ENCODE data around the gene REST.
"Not testable (repeated sequence)": the region's sequence is repeated elsewhere in the genome, so short reads cannot be mapped to it uniquely, and the experiment has no call there.

REST gene

GRCh38 chr4:56937262-56937661 lies 29.6 kb downstream of the REST start:
- TF ChIP-seq MAX (IDR thresholded peaks at IDR 0.05; ENCODE audit: low read depth, low read length) (no peak), CTCF (IDR thresholded peaks at IDR 0.05; ENCODE audit: low read depth, low read length) (no peak), MYC (IDR thresholded peaks at IDR 0.05; ENCODE audit: low read depth, low read length) (no peak), POLR2A (IDR thresholded peaks at IDR 0.05; ENCODE audit: extremely low read depth, insufficient read length) (no peak)
- no peak for DNase-seq (ENCODE audit: low read depth)
- H3K4me3 ChIP-seq (ENCODE audit: low read depth, low read length) = no peak overlapping the region

- not testable (repeated sequence) for DNase-seq (ENCODE audit: low read depth); H3K4me3 ChIP-seq (ENCODE audit: low read depth, low read length)
Observed at GRCh38 chr4:56939826-56940225, 32.1 kb downstream of the REST start.

- H3K4me3 ChIP-seq (ENCODE audit: low read depth, low read length) = no peak overlapping the region
- DNase-seq (ENCODE audit: low read depth) = no peak
- TF ChIP-seq MAX (IDR thresholded peaks at IDR 0.05; ENCODE audit: low read depth, low read length) = no peak
- TF ChIP-seq POLR2A (IDR thresholded peaks at IDR 0.05; ENCODE audit: extremely low read depth, insufficient read length) = no peak
- TF ChIP-seq CTCF (IDR thresholded peaks at IDR 0.05; ENCODE audit: low read depth, low read length) = no peak
- TF ChIP-seq MYC (IDR thresholded peaks at IDR 0.05; ENCODE audit: low read depth, low read length) = no peak
Observed at GRCh38 chr4:56940403-56940802, 32.7 kb downstream of the REST start.

GRCh38 chr4:56940971-56941370 lies 33.3 kb downstream of the REST start:
- H3K4me3 ChIP-seq (ENCODE audit: low read depth, low read length) = no peak overlapping the region
- DNase-seq (ENCODE audit: low read depth) = no peak
- TF ChIP-seq POLR2A (IDR thresholded peaks at IDR 0.05; ENCODE audit: extremely low read depth, insufficient read length) = no peak
- no peak for TF ChIP-seq MYC (IDR thresholded peaks at IDR 0.05; ENCODE audit: low read depth, low read length)
- no peak for TF ChIP-seq MAX (IDR thresholded peaks at IDR 0.05; ENCODE audit: low read depth, low read length)
- no peak for TF ChIP-seq CTCF (IDR thresholded peaks at IDR 0.05; ENCODE audit: low read depth, low read length)

GRCh38 chr4:56941403-56941802 lies 33.7 kb downstream of the REST start:
- no peak overlapping the region for H3K4me3 ChIP-seq (ENCODE audit: low read depth, low read length)
- no peak for TF ChIP-seq MAX (IDR thresholded peaks at IDR 0.05; ENCODE audit: low read depth, low read length)
- TF ChIP-seq POLR2A (IDR thresholded peaks at IDR 0.05; ENCODE audit: extremely low read depth, insufficient read length) = no peak
- TF ChIP-seq CTCF (IDR thresholded peaks at IDR 0.05; ENCODE audit: low read depth, low read length) = no peak
- no peak for TF ChIP-seq MYC (IDR thresholded peaks at IDR 0.05; ENCODE audit: low read depth, low read length)
- DNase-seq (ENCODE audit: low read depth) = no peak

GRCh38 chr4:56953680-56954520 lies 46.2 kb downstream of the REST start:
- H3K4me3 ChIP-seq (ENCODE audit: low read depth, low read length) = no peak overlapping the region
- DNase-seq (ENCODE audit: low read depth) = no peak
- TF ChIP-seq MAX (IDR thresholded peaks at IDR 0.05; ENCODE audit: low read depth, low read length) (no peak), POLR2A (IDR thresholded peaks at IDR 0.05; ENCODE audit: extremely low read depth, insufficient read length) (no peak), CTCF (IDR thresholded peaks at IDR 0.05; ENCODE audit: low read depth, low read length) (no peak), MYC (IDR thresholded peaks at IDR 0.05; ENCODE audit: low read depth, low read length) (no peak)

Measured in NB4 (cell line).